Vagina (tissue), 2 donors: ENCODE results near the gene SRCIN1.

Source experiments
- POLR2A ChIP-seq, 2 donors: fragments of 450-650 bp; IDR thresholded peaks; one replicate each; pipeline ENCODE4 v1.6.1; 2017; ENCODE audit warnings: antibody characterized with exemption in 2 of 2, mild to moderate bottlenecking in 2 of 2, moderate library complexity in 2 of 2
- POLR2AphosphoS5 ChIP-seq, 2 donors: sonication (generic); formaldehyde crosslinking; IDR thresholded peaks; one replicate each; pipeline ENCODE4 v1.9.0; 2017; ENCODE audit warnings: antibody characterized with exemption in 2 of 2, mild to moderate bottlenecking in 2 of 2, low read depth in 1 of 2; ENCODE audit not compliant: insufficient read depth in 1 of 2
- TF ChIP-seq, protein P1 (sequence below), 3 experiments: fragments of 450-650 bp in 2 of 3; fragments of 200-600 bp in 1 of 3; sonication (generic) in 1 of 3; IDR thresholded peaks; one replicate each; pipeline ENCODE4 v1.5.1; 2017 to 2019; ENCODE audit warnings: antibody characterized with exemption in 3 of 3, mild to moderate bottlenecking in 2 of 3, moderate library complexity in 2 of 3

DNA sequence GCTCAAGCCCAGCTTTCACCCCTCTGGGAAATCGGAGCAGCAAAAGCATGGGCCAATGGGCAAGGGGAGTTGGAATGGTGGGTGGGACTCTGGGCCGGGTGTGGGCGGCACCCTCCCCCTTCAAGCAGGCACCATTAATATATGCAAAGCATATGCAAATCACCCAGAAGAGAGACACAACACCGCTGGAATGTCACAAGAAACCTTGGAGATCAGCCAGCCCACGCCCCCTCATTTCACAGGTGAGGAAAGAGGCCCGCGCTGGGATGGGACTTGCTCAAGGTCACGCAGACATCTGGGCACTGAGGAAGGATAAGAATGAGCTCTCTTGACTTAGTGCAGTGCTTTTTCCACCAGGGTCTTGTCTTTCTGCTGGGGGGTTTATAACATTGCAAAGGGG is 4.8 kb downstream of the SRCIN1 start:
- TF ChIP-seq, protein P1, sequence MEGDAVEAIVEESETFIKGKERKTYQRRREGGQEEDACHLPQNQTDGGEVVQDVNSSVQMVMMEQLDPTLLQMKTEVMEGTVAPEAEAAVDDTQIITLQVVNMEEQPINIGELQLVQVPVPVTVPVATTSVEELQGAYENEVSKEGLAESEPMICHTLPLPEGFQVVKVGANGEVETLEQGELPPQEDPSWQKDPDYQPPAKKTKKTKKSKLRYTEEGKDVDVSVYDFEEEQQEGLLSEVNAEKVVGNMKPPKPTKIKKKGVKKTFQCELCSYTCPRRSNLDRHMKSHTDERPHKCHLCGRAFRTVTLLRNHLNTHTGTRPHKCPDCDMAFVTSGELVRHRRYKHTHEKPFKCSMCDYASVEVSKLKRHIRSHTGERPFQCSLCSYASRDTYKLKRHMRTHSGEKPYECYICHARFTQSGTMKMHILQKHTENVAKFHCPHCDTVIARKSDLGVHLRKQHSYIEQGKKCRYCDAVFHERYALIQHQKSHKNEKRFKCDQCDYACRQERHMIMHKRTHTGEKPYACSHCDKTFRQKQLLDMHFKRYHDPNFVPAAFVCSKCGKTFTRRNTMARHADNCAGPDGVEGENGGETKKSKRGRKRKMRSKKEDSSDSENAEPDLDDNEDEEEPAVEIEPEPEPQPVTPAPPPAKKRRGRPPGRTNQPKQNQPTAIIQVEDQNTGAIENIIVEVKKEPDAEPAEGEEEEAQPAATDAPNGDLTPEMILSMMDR (IDR thresholded peaks at IDR 0.05): no peak
- no peak for TF ChIP-seq POLR2A (IDR thresholded peaks at IDR 0.05)
- no peak for TF ChIP-seq POLR2AphosphoS5 (IDR thresholded peaks at IDR 0.05; ENCODE audit: insufficient read depth in 1 of 2, low read depth in 1 of 2)
